ENCODE data around the gene NOL4L. TPM values are rescaled to one million over a fixed set of nuclear protein-coding genes. Genes with fewer than 3 reads are reported as not detected.
A peak's percentile ranks its signal among the peaks of the same experiment; 100 is the strongest.

The NOL4L gene
- total and polyA plus RNA-seq, 7 donors, result 0.61 to 2.7 (median 1.3) TPM

DNA sequence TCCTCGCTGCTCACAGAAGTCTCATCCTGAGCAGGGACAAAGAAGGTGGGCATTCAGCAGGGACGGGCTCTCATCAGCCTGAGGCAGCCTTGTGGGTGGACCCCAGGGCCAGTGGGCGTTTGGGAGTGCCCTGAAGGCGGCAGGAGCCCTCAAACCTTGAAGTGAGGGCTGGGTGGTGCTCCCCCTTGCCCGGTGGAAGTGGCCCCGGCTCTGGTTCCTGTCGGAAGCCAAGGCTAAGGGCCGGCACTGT lies 110.5 kb downstream of the NOL4L start:
- H3K4me3 ChIP-seq, result peak overlapping the region; percentile 52
- no peak for DNase-seq
- WGBS, 3 donors, result 19 to 27% (median 22%) methylated on average over 8 of the region's 8 CpGs

DNA sequence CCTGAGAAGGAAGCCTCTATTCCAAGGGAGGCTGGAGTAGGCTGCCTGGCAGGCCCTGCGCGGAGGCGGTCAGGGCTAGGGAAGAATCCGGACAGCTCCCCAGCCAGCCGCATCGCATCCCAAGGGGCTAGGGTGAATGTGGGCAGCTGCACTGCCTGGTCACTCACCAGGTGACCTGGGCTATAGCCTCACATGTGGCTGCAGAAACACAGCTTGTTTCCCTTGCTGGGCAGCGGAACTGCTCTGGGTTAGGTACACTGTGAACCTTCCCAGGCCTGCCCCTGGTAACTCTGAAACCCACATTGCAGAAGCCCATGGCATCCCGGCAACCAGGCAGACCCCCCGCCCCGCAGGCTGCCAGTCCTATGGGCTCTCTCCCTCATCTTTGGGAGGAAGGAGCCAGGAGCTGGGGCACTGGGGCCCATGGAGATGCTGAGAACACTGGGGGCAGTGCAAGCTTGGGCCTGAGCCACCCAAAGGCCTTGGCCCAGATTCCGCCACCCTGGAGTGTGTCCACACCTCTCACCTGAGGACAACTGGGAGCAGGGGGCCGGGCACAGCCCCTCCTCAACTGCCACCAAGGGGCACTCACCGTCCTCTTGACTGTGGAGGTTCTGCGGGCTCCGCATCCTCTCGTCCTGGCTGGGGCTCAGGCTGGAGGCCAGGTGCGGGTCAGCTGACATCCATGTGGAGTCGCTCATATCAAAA lies 111.0 kb downstream of the NOL4L start:
- TF ChIP-seq, protein P1, sequence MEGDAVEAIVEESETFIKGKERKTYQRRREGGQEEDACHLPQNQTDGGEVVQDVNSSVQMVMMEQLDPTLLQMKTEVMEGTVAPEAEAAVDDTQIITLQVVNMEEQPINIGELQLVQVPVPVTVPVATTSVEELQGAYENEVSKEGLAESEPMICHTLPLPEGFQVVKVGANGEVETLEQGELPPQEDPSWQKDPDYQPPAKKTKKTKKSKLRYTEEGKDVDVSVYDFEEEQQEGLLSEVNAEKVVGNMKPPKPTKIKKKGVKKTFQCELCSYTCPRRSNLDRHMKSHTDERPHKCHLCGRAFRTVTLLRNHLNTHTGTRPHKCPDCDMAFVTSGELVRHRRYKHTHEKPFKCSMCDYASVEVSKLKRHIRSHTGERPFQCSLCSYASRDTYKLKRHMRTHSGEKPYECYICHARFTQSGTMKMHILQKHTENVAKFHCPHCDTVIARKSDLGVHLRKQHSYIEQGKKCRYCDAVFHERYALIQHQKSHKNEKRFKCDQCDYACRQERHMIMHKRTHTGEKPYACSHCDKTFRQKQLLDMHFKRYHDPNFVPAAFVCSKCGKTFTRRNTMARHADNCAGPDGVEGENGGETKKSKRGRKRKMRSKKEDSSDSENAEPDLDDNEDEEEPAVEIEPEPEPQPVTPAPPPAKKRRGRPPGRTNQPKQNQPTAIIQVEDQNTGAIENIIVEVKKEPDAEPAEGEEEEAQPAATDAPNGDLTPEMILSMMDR (IDR thresholded peaks at IDR 0.05), result no peak
- DNase-seq, result no peak
- H3K4me1 ChIP-seq, result peaks cover 12% of the 10 kb centered on the region
- peak overlapping the region; percentile 52 for H3K4me3 ChIP-seq
- 63 to 71% (median 66%) methylated on average over 18 of the region's 18 CpGs for WGBS, 3 donors
- ATAC-seq, result peak in 1 of 4 donors; percentile 9
- no peaks in the 10 kb centered on the region for H3K9me3 ChIP-seq
- H3K36me3 ChIP-seq (ENCODE audit: insufficient read depth in 1 of 2, low read depth in 1 of 2), result no peaks in the 10 kb centered on the region
- intact Hi-C loops (cut with DNase I), result no loop called here
- H3K27me3 ChIP-seq (ENCODE audit: insufficient read depth in 3 of 3, low read length in 2 of 3), result peaks cover 0 to 10% (median 3%) of the 10 kb centered on the region in 3 donors
- H3K27ac ChIP-seq, result peak overlapping the region; percentile 32

More for the DNA sequence above, 110.5 kb downstream of the NOL4L start:
- H3K36me3 ChIP-seq (ENCODE audit: insufficient read depth in 1 of 2, low read depth in 1 of 2), result no peaks in the 10 kb centered on the region
- peaks cover 0 to 10% (median 3%) of the 10 kb centered on the region in 3 donors for H3K27me3 ChIP-seq (ENCODE audit: insufficient read depth in 3 of 3, low read length in 2 of 3)
- no peaks in the 10 kb centered on the region for H3K9me3 ChIP-seq
- H3K4me1 ChIP-seq, result peaks cover 12% of the 10 kb centered on the region
- intact Hi-C loops (cut with DNase I), result no loop called here
- TF ChIP-seq, protein P1 (IDR thresholded peaks at IDR 0.05), result no peak
- H3K27ac ChIP-seq, result peak overlapping the region; percentile 32
- peak in 1 of 4 donors; percentile 19 for ATAC-seq

DNA sequence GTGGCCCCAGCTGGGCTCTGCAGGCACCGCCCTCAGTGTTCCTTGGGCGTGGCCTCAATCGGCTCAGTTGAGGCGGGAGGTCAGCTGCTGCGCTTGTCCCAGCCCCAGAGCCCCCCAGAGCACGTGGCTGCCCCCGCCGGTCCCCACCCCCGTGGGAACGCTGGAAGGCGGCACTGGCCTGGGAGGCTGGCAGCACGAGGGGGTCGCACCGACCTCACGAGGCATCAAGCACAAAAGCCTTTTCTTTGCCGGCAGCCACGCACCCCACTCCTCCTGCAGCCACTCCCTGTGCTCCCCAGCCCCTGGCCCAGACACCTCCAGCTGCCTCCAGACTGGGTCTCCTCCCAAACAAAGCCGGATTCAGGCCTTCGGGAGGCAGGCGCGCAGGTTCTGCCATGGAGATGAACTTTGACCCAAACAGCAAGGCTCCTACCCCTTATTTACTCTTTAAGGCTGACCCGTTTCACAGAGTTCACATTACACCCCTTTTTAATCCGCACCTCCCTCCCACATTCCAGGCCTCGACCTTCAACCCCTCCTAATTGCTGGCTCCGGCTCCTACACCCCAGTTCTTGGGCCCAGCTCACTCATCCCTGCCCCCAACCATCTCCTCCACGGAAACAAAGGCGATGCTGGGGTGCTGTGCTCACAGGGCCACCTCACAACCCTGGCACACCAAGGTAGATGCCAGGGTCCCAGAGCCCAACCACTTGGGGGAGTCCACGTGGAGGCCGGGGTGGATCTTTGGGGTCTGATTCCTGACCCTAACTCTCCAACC lies 111.7 kb downstream of the NOL4L start:
- Histone ChIP-seq H3K36me3 (ENCODE audit: insufficient read depth in 1 of 2, low read depth in 1 of 2) (no peaks in the 10 kb centered on the region), H3K27me3 (ENCODE audit: insufficient read depth in 3 of 3, low read length in 2 of 3) (peaks cover 0 to 10% (median 3%) of the 10 kb centered on the region in 3 donors), H3K27ac (no peak overlapping the region), H3K4me3 (peak overlapping the region; percentile 52), H3K9me3 (no peaks in the 10 kb centered on the region), H3K4me1 (peaks cover 12% of the 10 kb centered on the region)
- TF ChIP-seq, protein P1 (IDR thresholded peaks at IDR 0.05), result no peak
- DNase-seq (no peak), ATAC-seq (no peak)
- intact Hi-C loops (cut with DNase I), result no loop called here
- WGBS, 3 donors, result 58 to 64% (median 60%) methylated on average over 27 to 29 of the region's 29 CpGs

DNA sequence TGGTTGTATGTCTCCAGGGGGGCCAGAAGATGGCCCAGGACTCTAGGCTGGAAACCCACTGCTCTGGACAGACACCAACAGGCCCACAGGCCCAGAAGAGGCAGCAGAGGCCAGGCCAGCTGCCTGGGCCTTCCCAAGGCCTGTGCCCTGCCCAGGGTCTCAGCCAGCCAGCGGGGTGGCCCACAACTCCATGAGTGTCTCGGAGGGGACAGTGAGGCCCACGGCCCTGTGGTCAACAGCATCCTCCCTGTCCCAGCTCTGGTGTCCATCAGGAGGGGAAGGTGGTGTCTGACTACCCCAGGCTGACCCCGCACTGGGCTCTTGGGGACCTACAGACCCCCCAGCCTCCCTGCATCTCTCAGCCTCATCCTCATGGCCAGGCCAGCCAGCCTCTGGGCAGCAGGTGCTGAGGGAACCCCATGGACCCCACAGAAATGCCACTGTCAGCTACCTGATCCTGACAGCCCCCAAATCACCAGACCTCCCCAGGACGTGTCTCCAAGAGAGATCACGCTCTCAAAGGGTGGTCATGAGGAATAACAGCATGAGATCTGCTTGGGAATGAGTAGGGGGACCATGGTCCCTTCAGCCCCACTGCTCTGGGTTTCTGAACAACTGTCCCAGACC lies 112.4 kb downstream of the NOL4L start:
- H3K4me3 ChIP-seq, result peak overlapping the region; percentile 52
- H3K9me3 ChIP-seq, result no peaks in the 10 kb centered on the region
- DNase-seq (no peak), ATAC-seq (no peak)
- no peaks in the 10 kb centered on the region for H3K36me3 ChIP-seq (ENCODE audit: insufficient read depth in 1 of 2, low read depth in 1 of 2)
- peaks cover 0 to 10% (median 3%) of the 10 kb centered on the region in 3 donors for H3K27me3 ChIP-seq (ENCODE audit: insufficient read depth in 3 of 3, low read length in 2 of 3)
- H3K27ac ChIP-seq, result no peak overlapping the region
- H3K4me1 ChIP-seq, result peaks cover 12% of the 10 kb centered on the region
- whole genome bisulfite sequencing, 3 donors, result 83 to 93% (median 91%) methylated on average over 6 of the region's 6 CpGs
- intact Hi-C loops (cut with DNase I), result no loop called here
- TF ChIP-seq, protein P1 (IDR thresholded peaks at IDR 0.05), result no peak
